IMR-90 (cell line): ENCODE measurements around the gene RGS10. TPM values are rescaled to one million over a fixed set of nuclear protein-coding genes. Genes with fewer than 3 reads are reported as not detected.

Experiments
- ATAC-seq: fragments of 200-7000 bp; cut with Tn5 transposase; 2 replicates; pipeline ENCODE4 v1.9.1; 2020; ENCODE audit warnings: low read depth, mild to moderate bottlenecking, moderate library complexity
- BruUV-seq: library from RNA; stranded (reverse); fragments of 400-500 nt; replicated peaks from 2 replicates; lab custom pipeline; 2021; lab: Mats Ljungman, UMichigan
- CTCF ChIA-PET: fragments of 300-600 bp; formaldehyde crosslinking; extraction: SDS; loops from one replicate; lab custom pipeline; 2021; ENCODE audit warnings: antibody characterized with exemption; lab: Yijun Ruan, JAX
- POLR2A ChIA-PET: fragments of 300-600 bp; sonication (Branson Sonifier 250); formaldehyde crosslinking; loops from one replicate; lab custom pipeline; 2022; ENCODE audit warnings: antibody characterized with exemption; ENCODE audit not compliant: unreplicated experiment; lab: Charles Lee
- DNase-seq: peaks from one replicate; pipeline ENCODE4 v3.0.0; 2013
- H2AFZ ChIP-seq: replicated peaks from 2 replicates; pipeline ENCODE3; 2013; ENCODE audit warnings: low read length, mild to moderate bottlenecking; ENCODE audit not compliant: poor library complexity
- H2AK5ac ChIP-seq: 2 replicates; pipeline ENCODE4 v1.6.1; 2013; ENCODE audit warnings: low read depth, low read length, inconsistent platforms
- H2AK9ac ChIP-seq: replicated peaks from 2 replicates; pipeline ENCODE3; 2013; ENCODE audit warnings: mild to moderate bottlenecking, low read depth, low read length, moderate library complexity; ENCODE audit not compliant: poor library complexity
- H2BK120ac ChIP-seq: 2 replicates; pipeline ENCODE4 v1.6.1; 2013; ENCODE audit warnings: low read depth, low read length, inconsistent platforms
- H2BK15ac ChIP-seq: 3 replicates; pipeline ENCODE4 v1.6.1; 2013; ENCODE audit warnings: low read depth, low read length, inconsistent platforms
- H2BK20ac ChIP-seq: 2 replicates; pipeline ENCODE4 v1.6.1; 2013; ENCODE audit warnings: low read depth, mild to moderate bottlenecking, inconsistent platforms, low read length, moderate library complexity
- H2BK5ac ChIP-seq: 2 replicates; pipeline ENCODE4 v1.6.1; 2013; ENCODE audit warnings: mild to moderate bottlenecking, low read depth, low read length, inconsistent platforms; ENCODE audit not compliant: poor library complexity, severe bottlenecking
- H3K14ac ChIP-seq: replicated peaks from 2 replicates; pipeline ENCODE4 v1.6.1; 2013; ENCODE audit warnings: low read depth, low read length, inconsistent platforms
- H3K18ac ChIP-seq: 2 replicates; pipeline ENCODE4 v1.6.1; 2013; ENCODE audit warnings: low read depth, low read length, control low read depth
- H3K23ac ChIP-seq: 2 replicates; pipeline ENCODE4 v1.6.1; 2013; ENCODE audit warnings: low read depth, low read length, inconsistent platforms
- H3K27ac ChIP-seq: 2 replicates; pipeline ENCODE4 v1.5.1; 2013; ENCODE audit warnings: mild to moderate bottlenecking, control low read depth, low read length; ENCODE audit not compliant: insufficient read depth
- H3K27me3 ChIP-seq: 2 replicates; pipeline ENCODE4 v1.6.1; 2013; ENCODE audit warnings: low read length; ENCODE audit not compliant: control insufficient read depth, insufficient read depth
- H3K36me3 ChIP-seq: 2 replicates; pipeline ENCODE4 v1.6.1; 2013; ENCODE audit warnings: low read length, mixed read lengths; ENCODE audit not compliant: control insufficient read depth, insufficient read depth
- H3K4ac ChIP-seq: 2 replicates; pipeline ENCODE4 v1.6.1; 2013; ENCODE audit warnings: low read depth, low read length, inconsistent platforms
- H3K4me1 ChIP-seq: 2 replicates; pipeline ENCODE4 v1.6.1; 2013; ENCODE audit warnings: low read length, mixed read lengths; ENCODE audit not compliant: control insufficient read depth, insufficient read depth
- H3K4me2 ChIP-seq: 2 replicates; pipeline ENCODE4 v1.6.1; 2013; ENCODE audit warnings: low read depth, mild to moderate bottlenecking, control low read depth, low read length, moderate library complexity
- H3K4me3 ChIP-seq: 2 replicates; pipeline ENCODE4 v1.5.1; 2013; ENCODE audit warnings: low read depth, mild to moderate bottlenecking, control low read depth, low read length, moderate library complexity; ENCODE audit not compliant: insufficient read depth
- H3K56ac ChIP-seq: 2 replicates; pipeline ENCODE4 v1.6.1; 2013; ENCODE audit warnings: low read length, inconsistent platforms; ENCODE audit not compliant: insufficient read depth; ENCODE audit errors: extremely low read depth
- H3K79me1 ChIP-seq, 2 experiments: 2 replicates each; pipeline ENCODE4 v1.6.1; 2013; ENCODE audit warnings: low read length in 2 of 2, inconsistent platforms in 1 of 2, low read depth in 1 of 2
- H3K9ac ChIP-seq: 2 replicates; pipeline ENCODE4 v1.6.1; 2013; ENCODE audit warnings: low read depth, low read length, control low read depth
- H3K9me1 ChIP-seq: 2 replicates; pipeline ENCODE4 v1.6.1; 2013; ENCODE audit warnings: low read length, inconsistent platforms; ENCODE audit not compliant: insufficient read depth
- H3K9me3 ChIP-seq: 2 replicates; pipeline ENCODE4 v1.6.1; 2013; ENCODE audit warnings: low read length; ENCODE audit not compliant: control insufficient read depth, insufficient read depth
- H4K20me1 ChIP-seq: 2 replicates; pipeline ENCODE4 v1.6.1; 2013; ENCODE audit warnings: low read length, inconsistent platforms; ENCODE audit not compliant: insufficient read depth
- H4K5ac ChIP-seq: 2 replicates; pipeline ENCODE4 v1.6.1; 2013; ENCODE audit warnings: mild to moderate bottlenecking, low read depth, low read length, control low read depth
- H4K8ac ChIP-seq, 2 experiments: 2 replicates each; pipeline ENCODE4 v1.6.1; 2013; ENCODE audit warnings: low read depth in 2 of 2, low read length in 2 of 2, control low read depth in 1 of 2, inconsistent platforms in 1 of 2
- H4K91ac ChIP-seq: 2 replicates; pipeline ENCODE4 v1.6.1; 2013; ENCODE audit warnings: low read depth, low read length, inconsistent platforms; ENCODE audit not compliant: insufficient read depth
- ELK1 ChIP-seq: fragments of 150-350 bp; IDR thresholded peaks from 2 replicates; pipeline ENCODE4 v1.6.1; 2016; ENCODE audit warnings: low read depth, mild to moderate bottlenecking, low read length, moderate library complexity, borderline replicate concordance
- WGBS, 2 experiments: methylation state at CpG; one replicate each; pipeline versions ENCODE4 v1.1.5 to v1.1.7; 2013; ENCODE audit warnings: missing lambda C conversion rate in 2 of 2; ENCODE audit not compliant: insufficient read length in 1 of 2; ENCODE audit errors: extremely low coverage in 2 of 2; 5-methylcytosine and 5-hydroxymethylcytosine counted together
- dilution Hi-C: fragments of 300-500 bp; cut with HindIII; formaldehyde crosslinking; loops from one replicate; pipeline ENCODE4 v1.14.3; 2018; ENCODE audit warnings: low sequenced_read_pairs; ENCODE audit not compliant: unreplicated experiment
- in situ Hi-C: fragments of 300-500 bp; cut with MboI; formaldehyde crosslinking; loops from 3 replicates; pipeline ENCODE4 v1.14.3; 2019; ENCODE audit warnings: low sequenced_read_pairs, inconsistent platforms, mixed read lengths
- intact Hi-C: fragments of 100-400 bp; cut with micrococcal nuclease; formaldehyde crosslinking; loops from 2 replicates; pipeline ENCODE4 v1.10.0; 2022
- polyA plus RNA-seq, 3 experiments: library from polyadenylated mRNA; depleted of rRNA; stranded (reverse); fragments of >200 nt; gene quantifications; 2 replicates each; pipeline ENCODE4 v1.2.3, GENCODE V29; 2012; ENCODE audit warnings: low replicate concordance in 1 of 3
- total RNA-seq: library from RNA; depleted of rRNA; stranded (reverse); fragments of >200 nt; gene quantifications from 2 replicates; pipeline ENCODE4 v1.2.3, GENCODE V29; 2012; rRNA removed

Gene RGS10
- total and polyA plus RNA-seq, 2 of the 4 experiments (the other 2 are of a cell fraction), result 35.3 to 89.7 TPM

- ChIA-PET POLR2A (no interaction called here), CTCF (interaction anchor here (2.1 kb wide), 1 partner anchor 251 kb away, joined by 8 read pairs; no protein-coding TSS in a partner anchor)
- in situ Hi-C loops (no loop called here), dilution Hi-C loops (no loop called here), intact Hi-C loops (no loop called here)
- Histone ChIP-seq H3K4ac (no peak overlapping the region), H2BK20ac (no peak overlapping the region), H3K27ac (no peak overlapping the region), H3K23ac (no peak overlapping the region), H3K9ac (no peak overlapping the region), H3K14ac (no peak overlapping the region), H3K9me1 (peaks cover 5% of the 10 kb centered on the region; the same call in 1 of the 2 replicates), H3K27me3 (no peaks in the 10 kb centered on the region), H2BK15ac (no peak overlapping the region), H3K4me3 (no peak overlapping the region), H3K79me1 (peaks cover 0 to 10% of the 10 kb centered on the region in 2 experiments; a peak in 1 of 4 replicates), H2AFZ (no peak overlapping the region), H3K4me1 (peaks cover 6% of the 10 kb centered on the region; the same call in 1 of the 2 replicates), H2BK5ac (no peak overlapping the region), H4K5ac (no peak overlapping the region), H4K8ac (no peak overlapping the region), H2AK5ac (no peak overlapping the region), H4K20me1 (no peaks in the 10 kb centered on the region; the same call in 1 of the 2 replicates), H3K18ac (no peak overlapping the region), H4K91ac (no peak overlapping the region), H3K56ac (no peak overlapping the region), H3K4me2 (no peak overlapping the region), H2AK9ac (no peak overlapping the region), H3K9me3 (no peaks in the 10 kb centered on the region), H2BK120ac (no peak overlapping the region), H3K36me3 (peaks cover 86% of the 10 kb centered on the region)
- WGBS, 2 experiments, result 73% methylated on average over 5 of the region's 16 CpGs; no CpG with 5 or more reads in 1 of the 2 experiments
- no peak for TF ChIP-seq ELK1
- no TSS peak for BruUV-seq
- peak; percentile 27; the same call in 1 of the 2 replicates for ATAC-seq
- DNase-seq, result peak; percentile 21
These were observed 91.8 kb downstream of the RGS10 start for GRCh38 chr10:119450606-119451299.

Other genes with a start within 250 kb of the RGS10 start
- gene TIAL1, start 54.2 kb upstream of the RGS10 start, total RNA-seq, result 28.0 and 44.2 TPM in 2 replicates
- 62.9 and 83.5 TPM in 2 replicates for gene TIAL1, start 54.2 kb upstream of the RGS10 start, polyA plus RNA-seq (2012; rRNA removed)
- gene BAG3, start 108.7 kb upstream of the RGS10 start, total RNA-seq, result 5.4 and 5.8 TPM in 2 replicates
- gene BAG3, start 108.7 kb upstream of the RGS10 start, polyA plus RNA-seq (2012; rRNA removed), result 38.4 and 42.5 TPM in 2 replicates
- gene INPP5F, start 183.3 kb upstream of the RGS10 start, total RNA-seq, result 29.6 and 35.3 TPM in 2 replicates
- gene INPP5F, start 183.3 kb upstream of the RGS10 start, polyA plus RNA-seq (2012; rRNA removed), result 16.3 and 19.0 TPM in 2 replicates